B cell (primary cell): Measurements from ENCODE around the gene CHFR. TPM values are rescaled to one million over a fixed set of nuclear protein-coding genes. Genes with fewer than 3 reads are reported as not detected.

Experiments
- ATAC-seq: fragments of 200-7000 bp; cut with Tn5 transposase; one replicate; pipeline ENCODE4 v1.10.0; 2021; ENCODE audit warnings: low read depth, mild to moderate bottlenecking, moderate number of reproducible peaks, moderate library complexity
- CTCF ChIA-PET: fragments of 350-600 bp; sonication (Branson Sonifier 250); formaldehyde crosslinking; loops from one replicate; lab custom pipeline; 2021; ENCODE audit warnings: antibody characterized with exemption, inconsistent platforms; lab: Charles Lee
- POLR2A ChIA-PET: fragments of 350-600 bp; sonication (Branson Sonifier 250); formaldehyde crosslinking; loops from one replicate; lab custom pipeline; 2021; ENCODE audit warnings: antibody characterized with exemption; lab: Charles Lee
- DNase-seq: peaks from one replicate; pipeline ENCODE4 v3.0.0; 2013
- H2AFZ ChIP-seq: 2 replicates; pipeline ENCODE4 v1.6.1; 2012; ENCODE audit warnings: mild to moderate bottlenecking, low read depth, low read length; ENCODE audit not compliant: insufficient read depth, poor library complexity, severe bottlenecking
- H3K27ac ChIP-seq, 2 donors: 1 replicate in 1 of 2; 2 replicates in 1 of 2; pipeline ENCODE4 v1.5.1; 2012 to 2013; ENCODE audit warnings: low read length in 2 of 2, mild to moderate bottlenecking in 2 of 2, moderate library complexity in 1 of 2
- H3K27me3 ChIP-seq, 4 experiments: fragments of 200-600 bp in 1 of 4; sonication (generic) in 1 of 4; replicated peaks in 1 of 4; 1 replicate in 2 of 4; 2 replicates in 2 of 4; pipeline versions ENCODE4 v1.6.1 to v1.7.0; 2013 to 2016; ENCODE audit warnings: low read length in 3 of 4, mild to moderate bottlenecking in 2 of 4, mixed read lengths in 1 of 4, moderate library complexity in 1 of 4; ENCODE audit not compliant: insufficient read depth in 4 of 4, control insufficient read depth in 3 of 4; ENCODE audit errors: control extremely low read depth in 1 of 4
- H3K36me3 ChIP-seq, 2 experiments: replicated peaks in 1 of 2; 1 replicate in 1 of 2; 2 replicates in 1 of 2; pipeline versions ENCODE4 v1.6.1 to v1.7.1; 2013; ENCODE audit warnings: low read length in 1 of 2; ENCODE audit not compliant: insufficient read depth in 2 of 2, control insufficient read depth in 1 of 2; ENCODE audit errors: control extremely low read depth in 1 of 2, extremely low read depth in 1 of 2
- H3K4me1 ChIP-seq, 2 donors: fragments of 200-600 bp in 1 of 2; sonication (generic) in 1 of 2; 1 replicate in 1 of 2; 2 replicates in 1 of 2; pipeline versions ENCODE4 v1.5.1 to v1.6.1; 2013 to 2017; ENCODE audit warnings: low read length in 2 of 2; ENCODE audit not compliant: control insufficient read depth in 2 of 2, insufficient read depth in 2 of 2
- H3K4me2 ChIP-seq: replicated peaks from 2 replicates; pipeline ENCODE3; 2012; ENCODE audit warnings: mild to moderate bottlenecking, low read depth, low read length; ENCODE audit not compliant: poor library complexity, severe bottlenecking
- H3K4me3 ChIP-seq, 5 experiments: fragments of 200-600 bp in 1 of 5; sonication (generic) in 1 of 5; 1 replicate in 3 of 5; 2 replicates in 2 of 5; pipeline versions ENCODE4 v1.5.1 to v1.7.0; 2011 to 2016; ENCODE audit warnings: low read length in 4 of 5, mild to moderate bottlenecking in 4 of 5, low read depth in 2 of 5, control low read depth in 1 of 5, moderate library complexity in 1 of 5; ENCODE audit not compliant: insufficient read depth in 1 of 5; ENCODE audit errors: control extremely low read depth in 1 of 5, extremely low read depth in 1 of 5
- H3K79me2 ChIP-seq: fragments of 200-600 bp; sonication (generic); one replicate; pipeline ENCODE4 v1.6.0; 2016; ENCODE audit warnings: low read length; ENCODE audit not compliant: control insufficient read depth, insufficient read depth
- H3K9ac ChIP-seq: fragments of 200-600 bp; sonication (generic); 2 replicates; pipeline ENCODE4 v1.6.1; 2017; ENCODE audit warnings: mild to moderate bottlenecking, low read length, moderate library complexity
- H3K9me3 ChIP-seq, 3 donors: one replicate each; pipeline versions ENCODE4 v1.6.1 to v1.7.1; 2013; ENCODE audit warnings: low read length in 2 of 3; ENCODE audit not compliant: control insufficient read depth in 2 of 3, insufficient read depth in 1 of 3; ENCODE audit errors: control extremely low read depth in 1 of 3
- H4K20me1 ChIP-seq: 2 replicates; pipeline ENCODE4 v1.6.0; 2012; ENCODE audit warnings: mild to moderate bottlenecking, low read length; ENCODE audit not compliant: insufficient read depth, control insufficient read depth, poor library complexity, severe bottlenecking
- H3K27ac Mint-ChIP-seq: one replicate; pipeline ENCODE4 v1.8.0; 2021; ENCODE audit warnings: mixed read lengths
- H3K27me3 Mint-ChIP-seq: one replicate; pipeline ENCODE4 v1.8.0; 2021; ENCODE audit warnings: mixed read lengths
- H3K4me1 Mint-ChIP-seq: one replicate; pipeline ENCODE4 v1.8.0; 2021; ENCODE audit warnings: mixed read lengths
- H3K4me3 Mint-ChIP-seq: one replicate; pipeline ENCODE4 v1.8.0; 2021; ENCODE audit warnings: mixed read lengths
- H3K9me3 Mint-ChIP-seq: one replicate; pipeline ENCODE4 v1.8.0; 2022; ENCODE audit warnings: mixed read lengths; ENCODE audit not compliant: insufficient read depth
- CTCF ChIP-seq: fragments of 200-600 bp; IDR thresholded peaks from one replicate; pipeline ENCODE4 v1.8.0; 2022; ENCODE audit warnings: antibody characterized with exemption, mild to moderate bottlenecking
- EZH2 ChIP-seq: IDR thresholded peaks from 2 replicates; pipeline ENCODE4 v1.6.1; 2012; ENCODE audit warnings: borderline replicate concordance, low read depth, mild to moderate bottlenecking, moderate library complexity, low read length; ENCODE audit not compliant: insufficient read depth, poor library complexity, severe bottlenecking
- WGBS: methylation state at CpG from one replicate; pipeline ENCODE4 v1.1.5; 2013; ENCODE audit warnings: missing lambda C conversion rate; ENCODE audit not compliant: insufficient coverage; 5-methylcytosine and 5-hydroxymethylcytosine counted together
- intact Hi-C: fragments of 100-400 bp; cut with micrococcal nuclease; formaldehyde crosslinking; loops from one replicate; pipeline ENCODE4 v1.10.0; 2022
- polyA plus RNA-seq: library from polyadenylated mRNA; depleted of rRNA; stranded (reverse); fragments of >200 nt; gene quantifications from 2 replicates; pipeline ENCODE4 v1.2.3, GENCODE V29; 2012
- total RNA-seq, 2 donors: library from RNA; stranded (reverse); fragments of 120-200 nt in 1 of 2; gene quantifications; 1 replicate in 1 of 2; 2 replicates in 1 of 2; pipeline versions ENCODE4 v1.2.3 to v1.2.4, GENCODE V29; 2013 to 2022

The CHFR gene
- total and polyA plus RNA-seq, 2 donors (not counting 1 experiment from before 2014, with no cell fraction given), result 83.8 to 92.5 TPM

GRCh38 chr12:132784580-132784979, 102.8 kb downstream of the CHFR start:
- Mint-ChIP-seq H3K27ac (peak overlapping the region; percentile 43), H3K27me3 (no peaks in the 10 kb centered on the region), H3K9me3 (no peaks in the 10 kb centered on the region), H3K4me3 (no peak overlapping the region), H3K4me1 (no peaks in the 10 kb centered on the region)
- ChIA-PET POLR2A (no interaction called here), CTCF (no interaction called here)
- no peak for DNase-seq
- Histone ChIP-seq H4K20me1 (peaks cover 7% of the 10 kb centered on the region), H3K36me3 (peaks cover 0 to 74% of the 10 kb centered on the region in 2 experiments), H3K27ac (no peak overlapping the region), H3K27me3 (no peaks in the 10 kb centered on the region), H3K4me1 (no peaks in the 10 kb centered on the region), H3K4me2 (no peak overlapping the region), H3K79me2 (peaks cover 20% of the 10 kb centered on the region), H3K4me3 (no peak overlapping the region), H2AFZ (no peak overlapping the region), H3K9me3 (peaks cover 0 to 4% (median 0%) of the 10 kb centered on the region in 3 donors), H3K9ac (no peak overlapping the region)
- TF ChIP-seq CTCF, result no peak
- TF ChIP-seq EZH2, result no peak
- intact Hi-C loops, result no loop called here
- ATAC-seq, result no peak
- 90% methylated on average over 9 of the region's 9 CpGs for WGBS

GRCh38 chr12:132783917-132784531, 103.4 kb downstream of the CHFR start:
- Mint-ChIP-seq H3K27ac (no peak overlapping the region), H3K27me3 (no peaks in the 10 kb centered on the region), H3K4me1 (no peaks in the 10 kb centered on the region), H3K4me3 (no peak overlapping the region), H3K9me3 (no peaks in the 10 kb centered on the region)
- Histone ChIP-seq H3K27me3 (no peaks in the 10 kb centered on the region), H3K4me3 (no peak overlapping the region), H3K79me2 (peaks cover 16% of the 10 kb centered on the region), H3K36me3 (peaks cover 0 to 73% of the 10 kb centered on the region in 2 experiments), H3K4me1 (no peaks in the 10 kb centered on the region), H3K27ac (no peak overlapping the region), H3K9ac (no peak overlapping the region), H3K4me2 (no peak overlapping the region), H3K9me3 (peaks cover 0 to 4% (median 0%) of the 10 kb centered on the region in 3 donors), H2AFZ (no peak overlapping the region), H4K20me1 (peaks cover 7% of the 10 kb centered on the region)
- ATAC-seq, result no peak
- intact Hi-C loops, result no loop called here
- no peak for DNase-seq
- TF ChIP-seq EZH2, result no peak
- TF ChIP-seq CTCF, result no peak
- ChIA-PET POLR2A (no interaction called here), CTCF (no interaction called here)
- WGBS, result 92% methylated on average over 21 of the region's 22 CpGs
